Activated CD8-positive, alpha-beta memory T cell treated with anti-CD3 and anti-CD28 coated beads for 48 hours (primary cell): ENCODE results near the gene STAP2.

Experiments used
- DNase-seq, 3 experiments: peaks; one replicate each; pipeline ENCODE4 v3.0.0-alpha.2; 2020; ENCODE audit warnings: low read depth in 2 of 3, low spot score in 2 of 3

Gene STAP2

GRCh38 chr19:4371247-4372164 lies 32.9 kb upstream of the STAP2 start:
- no peak for DNase-seq

DNA sequence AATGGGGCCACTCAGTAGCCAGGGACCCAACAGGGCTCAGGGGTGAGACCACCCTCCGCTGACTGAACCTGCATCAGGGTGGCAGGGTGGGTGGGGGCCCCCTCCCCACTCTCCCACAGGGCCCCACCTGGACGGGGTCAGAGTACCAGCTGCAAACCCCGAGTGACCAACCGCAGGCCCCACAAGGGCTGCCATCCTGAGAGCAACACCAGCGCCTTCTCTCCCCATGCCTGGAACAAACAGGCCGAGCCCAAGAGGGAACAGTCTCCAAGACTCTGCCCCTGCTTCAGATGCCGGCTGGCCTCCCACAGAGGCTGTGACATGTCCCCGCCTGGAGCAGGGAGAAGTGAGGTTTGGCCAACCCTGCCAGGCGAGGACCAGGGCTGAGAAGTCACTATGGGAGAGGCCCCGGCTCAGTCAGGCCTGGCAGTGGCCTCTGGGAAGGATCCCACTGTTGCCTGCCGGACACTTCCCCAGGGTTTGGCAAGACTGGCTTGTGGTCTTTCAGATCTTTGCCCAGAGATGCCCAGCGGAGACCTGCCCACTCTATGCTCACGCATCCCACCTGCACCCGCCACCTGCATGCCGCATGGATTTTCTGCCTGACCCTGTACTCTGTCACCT lies 31.9 kb upstream of the STAP2 start:
- DNase-seq: no peak

- peak; percentile 54 to 69 (median 55) for DNase-seq
Observed at GRCh38 chr19:4369888-4370260, 31.2 kb upstream of the STAP2 start.

- peak; percentile 39 to 57 (median 55) for DNase-seq
Observed at GRCh38 chr19:4369109-4369887, 30.7 kb upstream of the STAP2 start.

DNA sequence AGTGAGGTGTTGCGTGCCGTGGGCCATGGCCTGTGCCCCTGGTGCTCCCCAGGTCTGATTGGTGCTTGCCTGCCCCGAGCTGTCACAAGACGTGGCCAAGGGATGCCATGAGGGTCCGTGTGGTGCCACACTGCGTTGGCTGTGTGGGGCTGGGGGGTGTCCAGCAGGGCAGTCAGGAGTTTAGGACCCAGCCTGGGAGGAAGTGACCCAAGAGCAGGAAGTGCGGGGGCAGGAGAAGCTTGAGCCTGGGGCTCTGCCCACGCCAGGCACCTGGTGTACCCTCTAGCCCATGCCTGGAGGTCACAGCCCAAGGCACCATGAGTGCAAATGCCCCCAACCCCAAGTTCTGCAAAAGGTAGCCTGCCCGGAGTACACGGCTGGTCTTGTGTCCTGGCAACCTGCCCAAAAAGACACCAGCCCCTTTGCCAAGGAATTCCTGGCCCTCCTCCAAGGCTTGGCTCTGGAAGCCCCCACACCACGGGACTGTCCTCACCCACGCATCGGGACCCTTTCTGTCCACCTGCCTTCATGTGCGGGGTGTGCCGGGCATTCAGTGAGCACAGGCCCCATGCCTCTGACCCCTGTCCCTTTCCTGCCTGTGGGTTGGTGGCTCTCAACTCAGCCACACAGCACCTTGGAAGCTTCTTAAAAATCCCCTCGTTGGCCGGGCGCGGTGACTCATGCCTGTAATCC lies 29.6 kb upstream of the STAP2 start:
- DNase-seq: no peak

DNA sequence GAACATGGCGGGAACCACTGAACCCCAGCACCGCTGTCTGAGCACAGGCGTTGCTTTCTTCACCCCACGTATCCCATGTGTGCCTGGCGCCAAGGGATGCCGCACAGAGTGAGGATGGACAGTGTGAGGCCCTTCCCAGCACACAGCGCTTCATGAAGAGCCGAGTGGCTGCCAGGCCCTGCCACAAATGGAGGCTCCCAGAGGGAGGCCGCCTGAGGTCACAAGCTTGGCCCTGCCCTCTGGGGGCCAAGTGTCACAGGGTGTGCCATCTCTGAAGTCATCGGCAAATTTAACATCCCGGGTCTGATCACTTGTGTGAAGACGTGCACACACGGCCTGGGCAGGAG lies 29.1 kb upstream of the STAP2 start:
- no peak for DNase-seq

GRCh38 chr19:4367336-4367723 lies 28.7 kb upstream of the STAP2 start:
- no peak for DNase-seq

GRCh38 chr19:4366666-4367335 lies 28.2 kb upstream of the STAP2 start:
- no peak for DNase-seq

GRCh38 chr19:4365791-4366665 lies 27.4 kb upstream of the STAP2 start:
- no peak for DNase-seq

DNA sequence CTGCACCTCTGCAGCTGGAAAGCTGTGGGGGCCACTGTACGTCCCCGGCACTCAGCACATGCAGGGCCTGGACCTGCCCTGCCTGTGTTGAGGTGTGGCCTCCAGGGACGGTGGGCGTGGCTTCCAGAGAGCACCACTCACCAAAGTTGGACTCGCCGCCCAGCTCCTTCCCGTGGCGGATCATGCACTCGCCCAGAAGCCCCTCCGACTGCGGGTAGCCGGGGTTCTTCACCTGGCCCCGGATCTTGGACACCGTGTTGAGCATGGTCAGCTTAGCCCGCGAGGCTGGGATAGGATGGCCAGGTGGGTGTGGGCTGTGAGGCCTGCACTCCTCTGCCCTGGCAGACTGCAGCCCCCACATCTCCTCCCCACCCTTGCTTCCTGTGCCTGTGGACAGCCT lies 26.7 kb upstream of the STAP2 start:
- DNase-seq: no peak

DNA sequence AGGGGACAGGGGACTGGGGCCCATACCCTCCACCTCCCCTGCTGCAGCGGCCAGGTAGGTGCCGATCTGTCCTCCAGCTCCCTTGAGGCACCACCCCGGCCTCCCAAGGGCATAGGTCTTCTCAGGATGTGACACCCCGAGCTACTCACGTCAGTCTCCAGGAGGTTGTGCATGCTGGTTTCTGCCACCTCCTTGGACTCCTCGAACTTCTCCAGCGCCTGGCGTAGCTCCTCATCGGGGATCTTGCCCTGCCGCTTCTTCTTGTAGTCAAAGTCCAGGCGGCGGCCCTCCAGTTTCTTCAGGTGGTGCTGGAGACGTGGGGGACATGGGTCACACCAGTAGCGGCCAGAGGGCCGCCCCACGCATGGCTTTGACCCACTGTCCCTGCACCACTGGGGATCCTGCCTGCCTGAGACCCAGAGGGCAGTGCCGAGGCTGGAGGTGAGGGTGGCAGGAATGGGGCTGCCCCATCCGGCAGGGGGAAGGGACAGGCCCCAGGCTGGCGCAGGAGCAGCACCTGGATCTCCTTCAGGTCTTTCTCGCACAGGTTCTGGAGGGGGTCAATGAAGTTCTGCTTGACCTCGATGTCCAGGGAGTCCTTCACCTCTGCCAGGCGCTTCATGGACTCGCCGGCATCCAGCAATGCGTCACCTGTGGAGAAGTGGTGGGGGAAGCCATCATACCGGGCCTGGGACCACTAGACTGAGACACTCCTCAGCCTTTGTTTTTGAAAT lies 25.1 kb upstream of the STAP2 start:
- no peak for DNase-seq

GRCh38 chr19:4362831-4363545 lies 24.4 kb upstream of the STAP2 start:
- no peak for DNase-seq

DNA sequence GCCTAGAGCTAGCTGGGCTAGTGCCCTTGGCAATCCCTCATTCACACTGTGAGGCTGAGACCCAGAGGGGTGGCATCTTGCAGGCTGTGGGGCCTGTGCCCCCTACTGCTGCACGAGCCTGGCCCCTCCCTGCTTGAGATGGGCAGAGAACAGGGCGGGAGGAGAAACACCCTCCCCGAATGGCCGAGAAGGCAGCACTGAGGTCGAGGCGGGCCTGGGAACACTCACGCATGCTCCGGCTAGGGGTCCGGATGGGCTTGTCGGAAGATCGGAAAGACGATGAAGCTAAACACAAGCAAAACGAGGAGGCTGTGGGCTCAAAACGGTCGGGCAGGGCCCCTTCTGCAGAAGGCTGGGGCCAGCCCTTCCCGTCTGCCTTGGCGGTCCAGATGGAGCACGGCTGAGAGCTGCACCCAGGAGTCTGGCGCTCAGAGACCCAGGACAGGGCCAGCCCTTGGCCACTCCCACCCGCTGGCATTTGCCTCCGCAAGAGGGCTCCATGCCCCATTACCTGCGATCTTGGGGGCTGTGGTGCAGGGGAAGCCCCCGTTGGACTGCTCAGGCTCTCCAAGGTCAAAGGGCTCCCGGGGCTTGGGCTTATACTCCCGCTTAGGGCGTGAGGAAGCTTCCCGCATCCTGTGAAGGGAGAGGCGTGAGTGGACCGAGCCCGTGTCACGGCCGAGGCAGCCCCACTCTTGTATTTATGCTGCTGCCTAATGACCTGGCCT lies 23.6 kb upstream of the STAP2 start:
- no peak for DNase-seq

DNA sequence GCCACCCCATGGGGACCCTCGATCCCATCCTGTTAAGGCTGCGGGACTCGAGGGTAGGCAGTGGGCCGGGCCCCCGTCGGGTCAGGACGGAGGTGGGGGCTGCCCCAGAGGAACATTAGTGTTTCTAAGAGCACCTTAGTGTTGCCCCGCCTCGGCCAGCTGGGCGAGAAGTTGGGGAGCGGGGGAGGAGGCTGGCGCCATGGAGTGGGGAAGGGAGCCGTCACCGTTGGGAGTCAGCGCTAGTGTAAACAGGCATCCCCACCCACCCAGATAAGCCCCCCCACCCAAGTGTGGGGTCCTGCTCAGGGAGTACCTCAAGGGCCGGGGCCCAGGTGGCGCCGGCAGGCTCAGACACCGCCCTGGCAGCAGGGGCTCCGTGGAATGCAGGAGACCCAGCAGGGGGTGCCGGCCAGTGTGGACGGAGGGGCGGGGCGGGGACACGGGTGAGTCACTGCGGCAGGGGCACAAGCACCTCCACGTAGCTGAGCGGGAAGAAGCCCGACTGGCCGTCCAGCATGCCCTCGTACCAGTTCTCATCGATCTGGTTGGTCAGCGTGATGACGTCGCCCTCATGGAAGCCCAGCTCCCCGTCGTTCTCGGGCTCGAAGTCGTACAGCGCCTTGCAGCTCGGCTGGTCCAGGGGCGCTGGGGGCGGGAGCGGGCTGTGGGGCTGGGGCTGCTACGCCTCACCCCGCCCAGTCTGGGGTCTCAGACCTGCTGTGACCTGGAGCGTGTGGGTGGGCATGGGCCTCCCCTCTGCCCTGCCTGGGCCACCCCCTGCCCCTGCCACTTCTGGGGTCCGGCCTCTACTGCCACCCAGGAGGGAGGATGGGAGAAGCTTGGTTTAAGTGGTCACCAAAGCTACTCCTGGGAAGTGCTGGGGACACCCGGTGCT lies 22.8 kb upstream of the STAP2 start:
- no peak for DNase-seq

DNA sequence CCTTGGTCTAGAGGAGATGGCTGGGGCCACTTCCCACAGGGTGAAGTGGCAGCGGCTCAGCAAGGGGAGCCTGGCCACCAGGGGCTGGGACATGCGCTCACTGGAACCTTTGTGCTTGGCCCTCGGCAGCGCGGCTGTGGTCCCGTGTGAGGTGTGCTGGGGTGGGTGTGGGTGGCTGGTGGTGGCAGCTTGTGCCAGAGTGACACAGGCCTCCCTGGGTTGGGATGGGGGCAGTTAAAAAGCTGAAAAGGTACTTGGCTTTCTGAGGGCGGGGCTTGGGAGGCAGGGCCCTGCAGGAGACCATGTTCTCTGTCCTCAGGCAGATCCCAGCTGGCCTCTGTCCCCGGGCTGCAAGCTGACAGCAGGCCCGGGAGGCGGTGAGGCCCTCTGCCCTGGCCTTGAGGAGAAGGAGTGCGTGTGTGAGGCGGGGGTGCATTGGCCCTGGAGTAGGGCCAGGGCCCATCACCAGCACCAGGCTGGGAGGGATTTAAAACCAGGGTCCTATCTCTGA lies 22.1 kb upstream of the STAP2 start:
- no peak for DNase-seq

- no peak for DNase-seq
Observed at GRCh38 chr19:4360081-4360569, 21.5 kb upstream of the STAP2 start.

GRCh38 chr19:4359627-4360000 lies 21.0 kb upstream of the STAP2 start:
- no peak for DNase-seq
